Measurements from ENCODE around the gene COL5A3.

The COL5A3 gene

DNA sequence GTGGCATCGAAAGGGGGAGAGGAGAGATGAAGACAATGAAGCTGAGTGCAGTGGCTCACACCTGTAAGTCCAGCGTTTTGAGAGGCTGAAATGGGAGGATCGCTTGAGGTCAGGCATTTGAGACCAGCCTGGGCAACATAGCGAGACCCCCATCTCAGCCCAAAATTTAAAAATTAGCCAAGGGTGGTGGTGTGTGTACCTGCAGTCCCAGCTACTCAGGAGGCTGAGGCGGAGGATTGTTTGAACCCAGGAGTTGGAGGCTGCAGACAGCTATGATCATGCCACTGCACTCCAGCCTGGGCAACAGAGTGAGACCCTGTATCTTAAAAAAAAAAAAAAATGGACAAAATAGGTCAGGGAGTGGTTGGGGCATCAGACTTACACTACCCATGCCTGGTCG, 10.5 kb upstream of the COL5A3 start:
- Histone ChIP-seq H3K27ac (ENCODE audit: poor library complexity, severe bottlenecking) (no peak overlapping the region), H3K27me3 (ENCODE audit: insufficient read depth, poor library complexity, severe bottlenecking) (no peaks in the 10 kb centered on the region), H3K9me3 (ENCODE audit: severe bottlenecking) (no peaks in the 10 kb centered on the region), H3K36me3 (ENCODE audit: low read depth) (no peaks in the 10 kb centered on the region), H3K4me3 (ENCODE audit: severe bottlenecking) (no peak overlapping the region), H3K4me1 (ENCODE audit: insufficient read depth, poor library complexity, severe bottlenecking) (no peaks in the 10 kb centered on the region)
- ATAC-seq (ENCODE audit: low read depth): no peak
- TF ChIP-seq, protein P1, sequence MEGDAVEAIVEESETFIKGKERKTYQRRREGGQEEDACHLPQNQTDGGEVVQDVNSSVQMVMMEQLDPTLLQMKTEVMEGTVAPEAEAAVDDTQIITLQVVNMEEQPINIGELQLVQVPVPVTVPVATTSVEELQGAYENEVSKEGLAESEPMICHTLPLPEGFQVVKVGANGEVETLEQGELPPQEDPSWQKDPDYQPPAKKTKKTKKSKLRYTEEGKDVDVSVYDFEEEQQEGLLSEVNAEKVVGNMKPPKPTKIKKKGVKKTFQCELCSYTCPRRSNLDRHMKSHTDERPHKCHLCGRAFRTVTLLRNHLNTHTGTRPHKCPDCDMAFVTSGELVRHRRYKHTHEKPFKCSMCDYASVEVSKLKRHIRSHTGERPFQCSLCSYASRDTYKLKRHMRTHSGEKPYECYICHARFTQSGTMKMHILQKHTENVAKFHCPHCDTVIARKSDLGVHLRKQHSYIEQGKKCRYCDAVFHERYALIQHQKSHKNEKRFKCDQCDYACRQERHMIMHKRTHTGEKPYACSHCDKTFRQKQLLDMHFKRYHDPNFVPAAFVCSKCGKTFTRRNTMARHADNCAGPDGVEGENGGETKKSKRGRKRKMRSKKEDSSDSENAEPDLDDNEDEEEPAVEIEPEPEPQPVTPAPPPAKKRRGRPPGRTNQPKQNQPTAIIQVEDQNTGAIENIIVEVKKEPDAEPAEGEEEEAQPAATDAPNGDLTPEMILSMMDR (IDR thresholded peaks at IDR 0.05; ENCODE audit: poor library complexity, severe bottlenecking): no peak
- no peak for DNase-seq (ENCODE audit: low spot score)

DNA sequence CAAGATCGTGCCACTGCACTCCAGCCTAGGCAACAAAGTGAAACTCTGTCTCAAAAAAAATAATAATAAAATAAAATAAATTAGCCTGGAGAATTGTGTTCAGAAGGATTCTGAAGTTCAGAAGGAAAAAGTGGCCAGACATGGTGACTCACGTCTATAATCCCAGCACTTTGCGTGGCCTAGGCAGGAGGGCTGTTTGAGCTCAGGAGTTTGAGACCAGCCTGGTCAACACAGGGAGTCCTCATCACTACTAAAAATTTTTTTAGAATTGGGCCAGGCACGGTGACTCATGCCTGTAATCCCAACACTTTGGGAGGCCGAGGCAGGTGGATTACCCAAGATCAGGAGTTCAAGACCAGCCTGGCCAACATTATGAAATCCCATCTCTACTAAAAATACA, 8.9 kb upstream of the COL5A3 start:
- H3K36me3 ChIP-seq (ENCODE audit: low read depth): no peaks in the 10 kb centered on the region
- ATAC-seq (ENCODE audit: low read depth) (no peak), DNase-seq (ENCODE audit: low spot score) (no peak)
- TF ChIP-seq, protein P1 (IDR thresholded peaks at IDR 0.05; ENCODE audit: poor library complexity, severe bottlenecking): no peak
- H3K9me3 ChIP-seq (ENCODE audit: severe bottlenecking): no peaks in the 10 kb centered on the region
- peaks cover 3% of the 10 kb centered on the region for H3K27me3 ChIP-seq (ENCODE audit: insufficient read depth, poor library complexity, severe bottlenecking)
- no peak overlapping the region for H3K4me3 ChIP-seq (ENCODE audit: severe bottlenecking)
- H3K27ac ChIP-seq (ENCODE audit: poor library complexity, severe bottlenecking): no peak overlapping the region
- no peaks in the 10 kb centered on the region for H3K4me1 ChIP-seq (ENCODE audit: insufficient read depth, poor library complexity, severe bottlenecking)

DNA sequence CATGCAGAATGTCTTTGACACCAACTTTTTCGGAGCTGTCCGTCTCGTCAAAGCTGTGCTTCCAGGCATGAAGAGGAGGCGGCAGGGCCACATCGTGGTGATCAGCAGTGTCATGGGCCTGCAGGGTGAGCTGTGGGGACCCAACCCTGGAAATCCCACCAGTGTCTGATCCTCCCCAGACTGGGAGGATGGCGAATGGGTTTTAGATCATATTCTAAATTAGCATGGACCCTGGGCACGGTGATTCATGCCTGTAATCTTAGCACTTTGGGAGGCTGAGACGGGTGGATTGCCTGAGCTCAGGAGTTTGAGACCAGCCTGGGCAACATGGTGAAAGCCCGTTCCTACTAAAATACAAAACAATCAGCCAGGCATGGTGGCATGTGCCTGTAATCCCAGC, 8.5 kb upstream of the COL5A3 start:
- no peaks in the 10 kb centered on the region for H3K36me3 ChIP-seq (ENCODE audit: low read depth)
- DNase-seq (ENCODE audit: low spot score) (no peak), ATAC-seq (ENCODE audit: low read depth) (no peak)
- TF ChIP-seq, protein P1 (IDR thresholded peaks at IDR 0.05; ENCODE audit: poor library complexity, severe bottlenecking): no peak
- H3K27me3 ChIP-seq (ENCODE audit: insufficient read depth, poor library complexity, severe bottlenecking): peaks cover 4% of the 10 kb centered on the region
- no peaks in the 10 kb centered on the region for H3K4me1 ChIP-seq (ENCODE audit: insufficient read depth, poor library complexity, severe bottlenecking)
- H3K4me3 ChIP-seq (ENCODE audit: severe bottlenecking): no peak overlapping the region
- H3K27ac ChIP-seq (ENCODE audit: poor library complexity, severe bottlenecking): no peak overlapping the region
- no peaks in the 10 kb centered on the region for H3K9me3 ChIP-seq (ENCODE audit: severe bottlenecking)

DNA sequence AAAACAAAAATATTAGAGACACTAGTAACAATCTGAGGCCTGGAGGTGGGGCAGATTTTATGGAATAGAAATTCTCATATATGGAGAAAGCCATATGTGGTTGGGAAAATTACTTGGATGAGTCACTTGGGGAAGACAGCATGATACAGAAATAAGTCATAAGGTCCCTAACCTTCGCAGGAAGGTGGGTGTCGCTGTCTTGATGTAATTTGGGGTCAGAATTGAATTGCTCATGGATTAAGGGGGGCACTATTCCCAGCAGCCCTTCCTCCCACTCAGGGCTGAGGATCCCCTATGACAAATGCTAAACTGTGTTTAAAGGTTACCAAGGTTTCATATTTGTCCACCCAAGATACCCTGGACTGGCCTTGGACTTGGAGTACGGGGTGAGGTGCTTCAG, 8.0 kb upstream of the COL5A3 start:
- Histone ChIP-seq H3K27ac (ENCODE audit: poor library complexity, severe bottlenecking) (no peak overlapping the region), H3K27me3 (ENCODE audit: insufficient read depth, poor library complexity, severe bottlenecking) (peaks cover 9% of the 10 kb centered on the region), H3K4me1 (ENCODE audit: insufficient read depth, poor library complexity, severe bottlenecking) (no peaks in the 10 kb centered on the region), H3K36me3 (ENCODE audit: low read depth) (no peaks in the 10 kb centered on the region), H3K4me3 (ENCODE audit: severe bottlenecking) (no peak overlapping the region), H3K9me3 (ENCODE audit: severe bottlenecking) (no peaks in the 10 kb centered on the region)
- TF ChIP-seq, protein P1 (IDR thresholded peaks at IDR 0.05; ENCODE audit: poor library complexity, severe bottlenecking): no peak
- ATAC-seq (ENCODE audit: low read depth) (peak; percentile 41; the same call in 2 of the 3 replicates), DNase-seq (ENCODE audit: low spot score) (no peak)

DNA sequence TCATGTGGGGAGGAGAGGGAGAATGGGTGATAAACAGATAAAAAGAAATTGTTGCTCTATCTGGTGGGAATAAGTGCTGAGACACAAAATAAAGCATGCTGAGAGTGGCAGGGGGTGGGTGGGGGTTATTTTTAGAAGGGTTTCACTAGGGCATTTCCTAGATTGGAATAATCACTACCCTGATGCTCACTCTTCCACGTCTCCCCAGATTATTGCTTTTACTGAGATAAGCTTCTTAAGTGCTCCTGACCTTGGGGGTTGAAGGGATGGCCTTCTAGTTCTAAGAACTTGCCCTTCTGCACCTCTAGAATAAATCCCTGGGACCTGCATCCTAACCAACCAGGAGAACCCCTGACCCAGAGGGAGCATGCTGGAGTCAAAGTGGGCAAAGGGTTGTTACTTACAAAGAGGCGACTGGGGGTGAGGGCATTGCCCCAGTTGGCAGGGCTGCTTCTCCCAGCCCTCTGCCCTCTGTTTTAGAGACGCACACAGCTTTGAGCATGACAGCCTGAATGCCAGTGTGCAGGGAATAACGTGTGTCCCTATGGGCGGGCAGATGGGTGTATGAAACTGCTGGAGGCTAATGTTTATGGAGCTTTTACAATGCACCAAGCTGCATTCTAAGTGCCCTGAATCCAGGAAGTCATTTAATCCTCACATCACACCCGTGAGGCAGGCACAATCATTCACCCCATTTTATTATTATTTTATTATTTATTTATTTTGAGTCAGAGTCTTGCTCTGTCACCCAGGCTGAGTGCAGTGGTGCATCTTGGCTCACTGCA, 3.7 kb upstream of the COL5A3 start:
- ATAC-seq (ENCODE audit: low read depth): no peak
- no peak overlapping the region for H3K27ac ChIP-seq (ENCODE audit: poor library complexity, severe bottlenecking)
- peaks cover 4% of the 10 kb centered on the region for H3K4me1 ChIP-seq (ENCODE audit: insufficient read depth, poor library complexity, severe bottlenecking)
- TF ChIP-seq, protein P1 (IDR thresholded peaks at IDR 0.05; ENCODE audit: poor library complexity, severe bottlenecking): no peak
- H3K27me3 ChIP-seq (ENCODE audit: insufficient read depth, poor library complexity, severe bottlenecking): peaks cover 14% of the 10 kb centered on the region
- no peaks in the 10 kb centered on the region for H3K36me3 ChIP-seq (ENCODE audit: low read depth)
- no peak overlapping the region for H3K4me3 ChIP-seq (ENCODE audit: severe bottlenecking)
- no peak for DNase-seq (ENCODE audit: low spot score)
- H3K9me3 ChIP-seq (ENCODE audit: severe bottlenecking): no peaks in the 10 kb centered on the region
